Erythroblast (primary cell): ENCODE measurements around the gene PHF21A.

ENCODE experiments used
- GATA1 ChIP-seq: IDR thresholded peaks from 2 replicates; pipeline ENCODE4 v1.6.1; 2011; ENCODE audit warnings: low read depth, mild to moderate bottlenecking, control low read depth, low read length, moderate library complexity
- POLR2A ChIP-seq: IDR thresholded peaks from 2 replicates; pipeline ENCODE4 v1.6.1; 2011; ENCODE audit warnings: mild to moderate bottlenecking, low read length

DNA sequence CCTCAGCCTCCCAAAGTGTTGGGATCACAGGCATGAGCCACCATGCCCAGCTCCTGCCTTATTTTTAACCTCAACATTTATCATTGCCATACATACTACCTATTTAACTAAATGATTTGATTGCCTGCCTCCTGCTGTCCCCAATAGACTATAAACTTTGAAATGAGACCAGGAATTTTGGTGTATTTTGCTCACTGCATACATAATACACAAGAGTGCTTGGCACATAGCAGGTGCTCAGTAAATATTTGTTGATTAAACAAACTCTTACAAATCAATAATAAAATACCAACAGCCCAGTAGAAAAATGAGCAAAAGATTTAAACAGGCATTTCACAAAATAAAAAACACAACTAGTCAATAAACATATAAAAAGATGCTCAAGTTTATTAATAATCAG is 49.5 kb upstream of the PHF21A start:
- TF ChIP-seq POLR2A: no peak
- no peak for TF ChIP-seq GATA1
